HepG2 (cell line): ENCODE results near the gene MPC1L.
"Not testable (repeated sequence)": the region's sequence is repeated elsewhere in the genome, so short reads cannot be mapped to it uniquely, and the experiment has no call there.

Experiments used
- BORCS8-MEF2B ChIP-seq: sonication (generic); formaldehyde crosslinking; IDR thresholded peaks from 2 replicates; pipeline ENCODE4 v1.8.0; 2022; ENCODE audit warnings: mild to moderate bottlenecking, missing genetic modification reagents
- CEBPB ChIP-seq: IDR thresholded peaks from 2 replicates; pipeline ENCODE4 v1.6.1; 2011; ENCODE audit warnings: low read depth, low read length, improper control_type of control experiment, borderline replicate concordance
- GABPA ChIP-seq, 2 experiments: IDR thresholded peaks; 2 replicates each; pipeline ENCODE4 v1.6.1; 2011 to 2016; ENCODE audit warnings: low read depth in 2 of 2, low read length in 1 of 2, missing biosample characterization in 1 of 2, missing genetic modification characterization in 1 of 2
- HDAC6 ChIP-seq: fragments of 200-600 bp; sonication (generic); IDR thresholded peaks from 2 replicates; pipeline ENCODE4 v1.7.0; 2017; ENCODE audit warnings: mild to moderate bottlenecking, antibody characterized with exemption, low read length, low read depth
- KDM1A ChIP-seq: IDR thresholded peaks from 2 replicates; pipeline ENCODE4 v1.6.1; 2016; ENCODE audit warnings: missing compliant biosample characterization
- KLF16 ChIP-seq, 2 experiments: sonication (generic) in 1 of 2; formaldehyde crosslinking in 1 of 2; IDR thresholded peaks; 2 replicates each; pipeline versions ENCODE4 v1.6.1 to v1.8.0; 2016 to 2023; ENCODE audit warnings: missing genetic modification reagents in 2 of 2, missing compliant biosample characterization in 1 of 2
- MAF1 ChIP-seq: sonication (generic); formaldehyde crosslinking; IDR thresholded peaks from 2 replicates; pipeline ENCODE4 v1.5.0; 2020; ENCODE audit warnings: missing genetic modification reagents, borderline replicate concordance
- SMC3 ChIP-seq: IDR thresholded peaks from 2 replicates; pipeline ENCODE4 v1.6.1; 2011; ENCODE audit warnings: low read length, improper control_type of control experiment
- SP2 ChIP-seq: sonication (generic); formaldehyde crosslinking; IDR thresholded peaks from 2 replicates; pipeline ENCODE4 v1.5.1; 2020; ENCODE audit warnings: mild to moderate bottlenecking, missing genetic modification reagents
- TBX2 ChIP-seq: sonication (generic); formaldehyde crosslinking; IDR thresholded peaks from 2 replicates; pipeline ENCODE4 v1.5.0; 2020; ENCODE audit warnings: missing genetic modification reagents, mild to moderate bottlenecking, borderline replicate concordance
- ZNF614 ChIP-seq: IDR thresholded peaks from 2 replicates; pipeline ENCODE4 v1.6.1; 2018; ENCODE audit warnings: missing biosample characterization, missing genetic modification reagents, inconsistent platforms, borderline replicate concordance
- TF ChIP-seq, protein P1 (sequence below): sonication (generic); formaldehyde crosslinking; IDR thresholded peaks from 2 replicates; pipeline ENCODE4 v1.5.0; 2020; ENCODE audit warnings: mild to moderate bottlenecking, missing genetic modification reagents, moderate library complexity
- TF ChIP-seq, protein P2 (sequence below): IDR thresholded peaks from 2 replicates; pipeline ENCODE4 v1.6.1; 2016; ENCODE audit warnings: missing compliant biosample characterization, missing genetic modification reagents, borderline replicate concordance

DNA sequence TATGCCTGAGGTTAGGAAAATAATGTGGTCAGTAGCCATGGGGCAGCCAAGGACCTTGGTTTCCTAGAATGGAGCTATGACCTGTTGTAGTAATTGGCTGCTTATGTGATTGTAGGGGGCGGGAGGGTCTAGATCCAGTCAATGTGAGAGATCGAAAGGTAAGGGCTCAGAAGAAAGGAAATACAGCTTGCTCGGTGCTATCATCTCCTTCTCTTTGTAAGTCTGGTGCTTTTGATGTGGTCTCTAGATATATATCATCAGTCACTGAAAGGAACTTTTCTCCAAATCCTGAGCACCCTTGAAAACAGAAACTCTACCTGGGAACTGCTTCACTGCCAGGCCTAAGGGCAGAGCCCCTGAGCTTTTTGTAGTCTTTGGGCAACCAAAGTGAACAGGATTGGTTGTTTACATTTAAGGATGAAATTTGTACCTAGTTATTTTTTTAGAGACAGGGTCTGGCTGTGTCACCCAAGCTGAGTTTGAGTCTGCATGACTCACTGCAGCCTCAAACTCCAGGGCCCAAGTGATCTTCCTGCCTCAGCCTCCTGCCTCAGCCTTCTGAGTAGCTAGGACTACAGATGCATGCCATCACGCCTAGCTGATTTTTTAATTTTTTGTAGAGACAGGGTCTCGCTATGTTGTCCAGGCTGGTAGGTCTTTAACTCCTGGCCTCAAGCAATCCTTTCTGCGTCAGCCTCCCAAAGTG, 33.5 kb upstream of the MPC1L start:
- TF ChIP-seq KLF16 (CRISPR knock-in tag; IDR thresholded peaks at IDR 0.05); SP2; KDM1A (CRISPR knock-in tag); BORCS8-MEF2B (CRISPR knock-in tag); SMC3; TBX2; GABPA (IDR thresholded peaks at IDR 0.05; ENCODE audit: low read depth, low read length); GABPA (CRISPR knock-in tag; IDR thresholded peaks at IDR 0.05; ENCODE audit: low read depth); ZNF614; CEBPB; HDAC6; MAF1 (CRISPR knock-in tag): not testable (repeated sequence)
- TF ChIP-seq, protein P1, sequence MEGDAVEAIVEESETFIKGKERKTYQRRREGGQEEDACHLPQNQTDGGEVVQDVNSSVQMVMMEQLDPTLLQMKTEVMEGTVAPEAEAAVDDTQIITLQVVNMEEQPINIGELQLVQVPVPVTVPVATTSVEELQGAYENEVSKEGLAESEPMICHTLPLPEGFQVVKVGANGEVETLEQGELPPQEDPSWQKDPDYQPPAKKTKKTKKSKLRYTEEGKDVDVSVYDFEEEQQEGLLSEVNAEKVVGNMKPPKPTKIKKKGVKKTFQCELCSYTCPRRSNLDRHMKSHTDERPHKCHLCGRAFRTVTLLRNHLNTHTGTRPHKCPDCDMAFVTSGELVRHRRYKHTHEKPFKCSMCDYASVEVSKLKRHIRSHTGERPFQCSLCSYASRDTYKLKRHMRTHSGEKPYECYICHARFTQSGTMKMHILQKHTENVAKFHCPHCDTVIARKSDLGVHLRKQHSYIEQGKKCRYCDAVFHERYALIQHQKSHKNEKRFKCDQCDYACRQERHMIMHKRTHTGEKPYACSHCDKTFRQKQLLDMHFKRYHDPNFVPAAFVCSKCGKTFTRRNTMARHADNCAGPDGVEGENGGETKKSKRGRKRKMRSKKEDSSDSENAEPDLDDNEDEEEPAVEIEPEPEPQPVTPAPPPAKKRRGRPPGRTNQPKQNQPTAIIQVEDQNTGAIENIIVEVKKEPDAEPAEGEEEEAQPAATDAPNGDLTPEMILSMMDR: not testable (repeated sequence)
- TF ChIP-seq, protein P2, sequence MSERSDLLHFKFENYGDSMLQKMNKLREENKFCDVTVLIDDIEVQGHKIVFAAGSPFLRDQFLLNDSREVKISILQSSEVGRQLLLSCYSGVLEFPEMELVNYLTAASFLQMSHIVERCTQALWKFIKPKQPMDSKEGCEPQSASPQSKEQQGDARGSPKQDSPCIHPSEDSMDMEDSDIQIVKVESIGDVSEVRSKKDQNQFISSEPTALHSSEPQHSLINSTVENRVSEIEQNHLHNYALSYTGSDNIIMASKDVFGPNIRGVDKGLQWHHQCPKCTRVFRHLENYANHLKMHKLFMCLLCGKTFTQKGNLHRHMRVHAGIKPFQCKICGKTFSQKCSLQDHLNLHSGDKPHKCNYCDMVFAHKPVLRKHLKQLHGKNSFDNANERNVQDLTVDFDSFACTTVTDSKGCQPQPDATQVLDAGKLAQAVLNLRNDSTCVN (CRISPR knock-in tag): not testable (repeated sequence)
